22Rv1 (cell line): Measurements from ENCODE around the gene SLC22A31.

Experiments
- ZFX ChIP-seq: fragments of 450-650 bp; IDR thresholded peaks from 2 replicates; pipeline ENCODE4 v1.6.1; 2017; ENCODE audit warnings: antibody characterized with exemption, borderline replicate concordance
- TF ChIP-seq, protein P1 (sequence below): fragments of 450-650 bp; IDR thresholded peaks from 2 replicates; pipeline ENCODE4 v1.5.1; 2017; ENCODE audit warnings: mild to moderate bottlenecking

DNA sequence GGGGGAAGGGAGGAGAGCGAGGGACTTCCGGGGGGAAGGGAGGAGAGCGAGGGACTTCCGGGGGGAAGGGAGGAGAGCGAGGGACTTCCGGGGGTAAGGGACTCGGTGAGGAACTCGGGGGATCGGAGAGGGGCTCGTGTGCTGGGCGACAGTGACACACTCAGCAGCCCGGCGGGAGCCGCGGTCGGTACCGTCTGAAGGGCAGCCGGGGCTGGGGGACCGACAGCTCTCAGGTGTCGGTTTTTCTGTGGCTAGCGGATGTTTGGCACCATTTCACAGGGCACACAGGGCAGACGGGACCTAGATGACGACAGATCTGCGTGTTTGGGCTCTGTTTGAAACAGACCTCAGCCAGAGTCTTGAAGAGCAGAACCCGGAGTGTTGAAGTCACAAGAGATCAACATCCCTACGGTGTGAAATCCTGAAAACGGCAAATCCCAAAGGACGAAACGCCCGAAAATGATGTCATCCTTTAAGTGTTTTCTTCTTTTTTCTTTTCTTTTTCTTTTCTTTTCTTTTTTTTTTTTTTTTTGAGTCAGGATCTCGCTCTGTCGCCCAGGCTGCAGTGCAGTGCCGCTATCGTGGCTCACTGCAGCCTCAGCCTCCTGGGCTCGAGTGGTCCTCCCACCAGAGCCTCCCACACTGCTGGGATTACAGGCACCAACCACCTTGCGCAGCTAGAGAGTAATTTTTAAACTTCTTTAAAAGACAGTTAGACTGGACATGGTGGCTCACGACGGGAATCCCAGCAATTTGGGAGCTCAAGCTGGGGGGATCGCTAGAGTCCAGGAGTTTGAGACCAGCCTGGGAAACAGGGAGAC lies 41.1 kb upstream of the SLC22A31 start:
- TF ChIP-seq, protein P1, sequence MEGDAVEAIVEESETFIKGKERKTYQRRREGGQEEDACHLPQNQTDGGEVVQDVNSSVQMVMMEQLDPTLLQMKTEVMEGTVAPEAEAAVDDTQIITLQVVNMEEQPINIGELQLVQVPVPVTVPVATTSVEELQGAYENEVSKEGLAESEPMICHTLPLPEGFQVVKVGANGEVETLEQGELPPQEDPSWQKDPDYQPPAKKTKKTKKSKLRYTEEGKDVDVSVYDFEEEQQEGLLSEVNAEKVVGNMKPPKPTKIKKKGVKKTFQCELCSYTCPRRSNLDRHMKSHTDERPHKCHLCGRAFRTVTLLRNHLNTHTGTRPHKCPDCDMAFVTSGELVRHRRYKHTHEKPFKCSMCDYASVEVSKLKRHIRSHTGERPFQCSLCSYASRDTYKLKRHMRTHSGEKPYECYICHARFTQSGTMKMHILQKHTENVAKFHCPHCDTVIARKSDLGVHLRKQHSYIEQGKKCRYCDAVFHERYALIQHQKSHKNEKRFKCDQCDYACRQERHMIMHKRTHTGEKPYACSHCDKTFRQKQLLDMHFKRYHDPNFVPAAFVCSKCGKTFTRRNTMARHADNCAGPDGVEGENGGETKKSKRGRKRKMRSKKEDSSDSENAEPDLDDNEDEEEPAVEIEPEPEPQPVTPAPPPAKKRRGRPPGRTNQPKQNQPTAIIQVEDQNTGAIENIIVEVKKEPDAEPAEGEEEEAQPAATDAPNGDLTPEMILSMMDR, result no peak
- TF ChIP-seq ZFX, result no peak
